CD4-positive, CD25-positive, alpha-beta regulatory T cell (primary cell): ENCODE data around the gene ALDH9A1. TPM values are rescaled to one million over a fixed set of nuclear protein-coding genes. Genes with fewer than 3 reads are reported as not detected.
"Not testable (repeated sequence)": the region's sequence is repeated elsewhere in the genome, so short reads cannot be mapped to it uniquely, and the experiment has no call there.

ENCODE experiments used
- ATAC-seq, 2 donors: fragments of 150-1000 bp; cut with Tn5 transposase; one replicate each; pipeline ENCODE4 v1.10.0; 2021; ENCODE audit warnings: low read depth in 2 of 2, moderate number of reproducible peaks in 2 of 2, moderate library complexity in 1 of 2
- DNase-seq, 3 donors: peaks; one replicate each; pipeline versions ENCODE4 v3.0.0 to v3.0.0-alpha.2; 2012 to 2022; ENCODE audit warnings: mixed read lengths in 1 of 3
- H3K27ac ChIP-seq: one replicate; pipeline ENCODE4 v1.7.0; 2013; ENCODE audit warnings: mild to moderate bottlenecking, low read length; ENCODE audit not compliant: insufficient read depth, poor library complexity, severe bottlenecking
- H3K27me3 ChIP-seq: one replicate; pipeline ENCODE4 v1.7.0; 2013; ENCODE audit warnings: low read length; ENCODE audit not compliant: control insufficient read depth, insufficient read depth
- H3K36me3 ChIP-seq: one replicate; pipeline ENCODE4 v1.7.0; 2013; ENCODE audit warnings: mild to moderate bottlenecking, low read length, moderate library complexity; ENCODE audit not compliant: control insufficient read depth, insufficient read depth
- H3K4me1 ChIP-seq: 2 replicates; pipeline ENCODE4 v1.7.0; 2013; ENCODE audit warnings: mild to moderate bottlenecking, low read length; ENCODE audit not compliant: insufficient read depth, control insufficient read depth, poor library complexity, severe bottlenecking
- H3K4me3 ChIP-seq: one replicate; pipeline ENCODE4 v1.7.0; 2013; ENCODE audit warnings: low read depth, mild to moderate bottlenecking, low read length, moderate library complexity
- H3K9me3 ChIP-seq, 2 experiments: 1 replicate in 1 of 2; 2 replicates in 1 of 2; pipeline ENCODE4 v1.7.0; 2013; ENCODE audit warnings: low read length in 2 of 2, mild to moderate bottlenecking in 1 of 2, moderate library complexity in 1 of 2; ENCODE audit not compliant: control insufficient read depth in 2 of 2
- H3K27ac Mint-ChIP-seq, 3 donors: one replicate each; pipeline ENCODE4 v1.8.0; 2020 to 2022; ENCODE audit warnings: mild to moderate bottlenecking in 3 of 3, mixed read lengths in 3 of 3, moderate library complexity in 2 of 3
- H3K27me3 Mint-ChIP-seq: one replicate; pipeline ENCODE4 v1.8.0; 2022; ENCODE audit warnings: mild to moderate bottlenecking, mixed read lengths
- H3K36me3 Mint-ChIP-seq: one replicate; pipeline ENCODE4 v1.8.0; 2020; ENCODE audit warnings: mixed read lengths
- H3K4me1 Mint-ChIP-seq, 4 donors: one replicate each; pipeline ENCODE4 v1.8.0; 2020 to 2022; ENCODE audit warnings: mixed read lengths in 4 of 4, mild to moderate bottlenecking in 1 of 4
- H3K4me3 Mint-ChIP-seq, 4 donors: one replicate each; pipeline ENCODE4 v1.8.0; 2020 to 2022; ENCODE audit warnings: mild to moderate bottlenecking in 4 of 4, mixed read lengths in 4 of 4, moderate library complexity in 3 of 4
- H3K9me3 Mint-ChIP-seq, 7 donors: one replicate each; pipeline ENCODE4 v1.8.0; 2020 to 2022; ENCODE audit warnings: mixed read lengths in 7 of 7, mild to moderate bottlenecking in 3 of 7, moderate library complexity in 2 of 7
- polyA plus RNA-seq, 4 donors: library from polyadenylated mRNA; unstranded; fragments of 300-500 nt; fragmentation: Illumina TruSeq; gene quantifications; one replicate each; pipeline ENCODE4 v1.2.3, GENCODE V29; 2021
- total RNA-seq: library from RNA; stranded (reverse); gene quantifications from one replicate; pipeline ENCODE4 v1.2.3, GENCODE V29; 2022

Gene ALDH9A1
- total RNA-seq, result 32.1 TPM
- polyA plus RNA-seq, result 100 to 1,000 TPM in 3 of 4 donors, 10 to 100 TPM in 1; 97.0 to 124 (median 117) TPM

GRCh38 chr1:165697881-165698760 is at the start of gene ALDH9A1:
Gene ALDH9A1 (minus strand): TSS chr1:165698562. CDS start chr1:165698558, 4 bp downstream.
- Histone ChIP-seq H3K9me3 (no peaks in the 10 kb centered on the region), H3K4me3 (peak within 1 kb of the TSS; percentile 95), H3K27me3 (no peaks in the 10 kb centered on the region), H3K36me3 (peaks cover 10% of the 10 kb centered on the region), H3K4me1 (peaks cover 26% of the 10 kb centered on the region), H3K27ac (peak within 1 kb of the TSS; percentile 91)
- no peaks in the 10 kb centered on the region for H3K27me3 Mint-ChIP-seq
- DNase-seq (peak; percentile 85 to 91 (median 89)), ATAC-seq (peak; percentile 94 to 95)
- H3K4me1 Mint-ChIP-seq, result peaks cover 13 to 47% (median 30%) of the 10 kb centered on the region in 4 donors
- H3K4me3 Mint-ChIP-seq, result peak within 1 kb of the TSS; percentile 94 to 100 (median 98)
- peak within 1 kb of the TSS; percentile 91 to 99 (median 96) for H3K27ac Mint-ChIP-seq
- H3K9me3 Mint-ChIP-seq, result peaks cover 0 to 3% (median 0%) of the 10 kb centered on the region in 7 donors
- no peaks in the 10 kb centered on the region for H3K36me3 Mint-ChIP-seq

- DNase-seq, result no peak
- no peaks in the 10 kb centered on the region for H3K4me1 ChIP-seq
- H3K4me3 ChIP-seq, result no peak overlapping the region
- H3K36me3 Mint-ChIP-seq, result peaks cover 26% of the 10 kb centered on the region
- H3K9me3 Mint-ChIP-seq, result no peaks in the 10 kb centered on the region
- peak overlapping the region in 1 of 3 donors; percentile 70 for H3K27ac Mint-ChIP-seq
- H3K27me3 Mint-ChIP-seq, result no peaks in the 10 kb centered on the region
- peaks cover 3 to 19% (median 8%) of the 10 kb centered on the region in 4 donors for H3K4me1 Mint-ChIP-seq
- no peaks in the 10 kb centered on the region for H3K27me3 ChIP-seq
- no peak overlapping the region for H3K27ac ChIP-seq
- H3K36me3 ChIP-seq, result peaks cover 49% of the 10 kb centered on the region
- ATAC-seq, result no peak
- H3K4me3 Mint-ChIP-seq, result no peak overlapping the region
- no peaks in the 10 kb centered on the region for H3K9me3 ChIP-seq
These were observed 49.5 kb upstream of the ALDH9A1 start for GRCh38 chr1:165747632-165748447.

DNA sequence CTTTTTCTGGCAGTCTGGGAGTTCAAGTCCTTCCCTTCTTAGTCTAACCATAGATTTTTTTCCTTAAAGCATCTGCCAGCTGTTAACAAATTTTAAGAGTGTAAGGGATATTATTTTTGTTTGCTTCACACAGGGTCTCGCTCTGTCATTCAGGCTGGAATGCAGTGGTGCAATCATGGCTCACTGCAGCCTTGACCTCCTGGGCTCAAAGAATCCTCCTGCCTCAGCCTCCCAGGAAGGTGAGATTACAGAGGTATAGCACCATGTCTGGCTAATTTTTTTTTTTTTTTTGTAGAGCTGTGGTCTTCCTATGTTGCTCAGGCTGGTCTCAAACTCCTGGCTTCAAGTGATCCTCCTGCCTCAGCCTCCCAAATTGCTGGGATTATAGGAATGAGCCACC is 46.6 kb upstream of the ALDH9A1 start:
- H3K9me3 Mint-ChIP-seq, H3K9me3 ChIP-seq, DNase-seq, H3K4me1 ChIP-seq, H3K27me3 ChIP-seq, ATAC-seq, H3K27ac ChIP-seq, H3K4me3 Mint-ChIP-seq, H3K4me3 ChIP-seq, H3K27me3 Mint-ChIP-seq, H3K27ac Mint-ChIP-seq: not testable (repeated sequence)
- H3K36me3 ChIP-seq, result peaks cover 57% of the 10 kb centered on the region
- peaks cover 46% of the 10 kb centered on the region for H3K36me3 Mint-ChIP-seq
- H3K4me1 Mint-ChIP-seq, result peaks cover 5 to 20% (median 18%) of the 10 kb centered on the region in 4 donors

- H3K4me1 Mint-ChIP-seq, result peaks cover 7 to 14% (median 9%) of the 10 kb centered on the region in 4 donors
- DNase-seq (no peak), ATAC-seq (no peak)
- no peaks in the 10 kb centered on the region for H3K27me3 Mint-ChIP-seq
- H3K4me3 Mint-ChIP-seq, result no peak overlapping the region
- no peaks in the 10 kb centered on the region for H3K9me3 Mint-ChIP-seq
- Histone ChIP-seq H3K27me3 (no peaks in the 10 kb centered on the region), H3K9me3 (no peaks in the 10 kb centered on the region), H3K4me3 (no peak overlapping the region), H3K4me1 (no peaks in the 10 kb centered on the region), H3K36me3 (peaks cover 55% of the 10 kb centered on the region), H3K27ac (no peak overlapping the region)
- H3K27ac Mint-ChIP-seq, result no peak overlapping the region
- H3K36me3 Mint-ChIP-seq, result peaks cover 45% of the 10 kb centered on the region
These were observed 43.8 kb upstream of the ALDH9A1 start for GRCh38 chr1:165742194-165742593.

DNA sequence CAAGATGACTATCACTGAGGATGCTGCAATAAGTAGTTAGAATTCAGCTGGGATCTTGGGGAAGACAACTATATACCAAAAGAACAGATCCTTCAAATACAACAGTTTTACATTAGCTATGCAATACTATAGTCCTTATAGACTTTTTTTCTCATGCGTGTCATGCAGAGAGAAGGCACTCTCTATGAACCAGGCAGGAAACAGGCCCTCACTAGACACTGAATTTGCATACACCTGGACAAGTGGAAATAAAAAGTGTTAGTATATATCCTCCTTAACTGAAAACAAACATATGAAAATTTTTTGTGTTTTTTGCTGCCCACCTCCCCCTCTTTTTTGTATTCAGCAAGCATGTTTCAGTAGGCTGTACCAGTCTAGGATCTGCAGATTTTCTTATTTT is 40.4 kb upstream of the ALDH9A1 start:
- H3K36me3 Mint-ChIP-seq, result peaks cover 42% of the 10 kb centered on the region
- no peaks in the 10 kb centered on the region for H3K27me3 Mint-ChIP-seq
- no peaks in the 10 kb centered on the region for H3K4me1 ChIP-seq
- no peak overlapping the region for H3K27ac Mint-ChIP-seq
- ATAC-seq (no peak), DNase-seq (no peak)
- H3K4me3 ChIP-seq, result no peak overlapping the region
- H3K4me1 Mint-ChIP-seq, result peaks cover 9 to 19% (median 10%) of the 10 kb centered on the region in 4 donors
- H3K4me3 Mint-ChIP-seq, result no peak overlapping the region
- H3K27ac ChIP-seq, result no peak overlapping the region
- H3K9me3 ChIP-seq, result no peaks in the 10 kb centered on the region
- peaks cover 61% of the 10 kb centered on the region for H3K36me3 ChIP-seq
- H3K9me3 Mint-ChIP-seq, result no peaks in the 10 kb centered on the region
- no peaks in the 10 kb centered on the region for H3K27me3 ChIP-seq

- ATAC-seq (no peak), DNase-seq (no peak)
- H3K9me3 Mint-ChIP-seq, result no peaks in the 10 kb centered on the region
- Histone ChIP-seq H3K36me3 (peaks cover 54% of the 10 kb centered on the region), H3K9me3 (no peaks in the 10 kb centered on the region), H3K4me3 (no peak overlapping the region), H3K27me3 (no peaks in the 10 kb centered on the region), H3K27ac (no peak overlapping the region), H3K4me1 (no peaks in the 10 kb centered on the region)
- H3K4me1 Mint-ChIP-seq, result peaks cover 5 to 20% (median 10%) of the 10 kb centered on the region in 4 donors
- H3K27me3 Mint-ChIP-seq, result no peaks in the 10 kb centered on the region
- peaks cover 31% of the 10 kb centered on the region for H3K36me3 Mint-ChIP-seq
- H3K27ac Mint-ChIP-seq, result no peak overlapping the region
- no peak overlapping the region for H3K4me3 Mint-ChIP-seq
These were observed 38.8 kb upstream of the ALDH9A1 start for GRCh38 chr1:165737196-165737595.

GRCh38 chr1:165734906-165735305 is 36.5 kb upstream of the ALDH9A1 start:
- Histone ChIP-seq H3K27me3 (no peaks in the 10 kb centered on the region), H3K4me3 (no peak overlapping the region), H3K36me3 (peaks cover 38% of the 10 kb centered on the region), H3K27ac (no peak overlapping the region), H3K4me1 (no peaks in the 10 kb centered on the region), H3K9me3 (no peaks in the 10 kb centered on the region)
- H3K9me3 Mint-ChIP-seq, result no peaks in the 10 kb centered on the region
- peaks cover 0 to 12% (median 10%) of the 10 kb centered on the region in 4 donors for H3K4me1 Mint-ChIP-seq
- ATAC-seq (no peak), DNase-seq (no peak)
- H3K27ac Mint-ChIP-seq, result no peak overlapping the region
- H3K36me3 Mint-ChIP-seq, result peaks cover 15% of the 10 kb centered on the region
- H3K27me3 Mint-ChIP-seq, result no peaks in the 10 kb centered on the region
- no peak overlapping the region for H3K4me3 Mint-ChIP-seq
